ENCODE results near the gene ASTN2. TPM values are rescaled to one million over a fixed set of nuclear protein-coding genes. Genes with fewer than 3 reads are reported as not detected.

Gene ASTN2
- total and polyA plus RNA-seq, 2 experiments from 2014 or later, result 5.6 to 7.7 TPM

DNA sequence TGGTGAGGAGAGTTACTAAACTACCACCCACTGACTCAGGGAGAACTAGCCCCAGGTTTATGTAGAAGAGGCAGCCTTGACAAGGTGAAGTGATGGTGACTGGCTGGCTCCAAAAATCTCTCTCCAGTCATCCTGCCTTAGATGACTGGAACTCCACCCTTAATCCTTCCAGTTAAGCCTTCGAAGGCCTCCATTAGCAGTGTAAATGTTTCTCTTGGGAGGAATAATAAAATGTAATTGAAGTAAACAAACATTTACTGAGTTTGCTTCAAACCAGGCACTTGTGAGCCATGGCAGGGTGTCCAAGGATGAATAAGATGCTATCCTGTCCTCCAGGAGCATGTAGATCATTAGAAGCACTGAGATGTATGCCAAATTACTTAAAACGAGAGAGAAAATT is 35.5 kb downstream of the ASTN2 start:
- H3K9me3 ChIP-seq (ENCODE audit: low read depth), result no peaks in the 10 kb centered on the region
- no peak overlapping the region for H3K27ac ChIP-seq
- no peaks in the 10 kb centered on the region for H3K4me1 ChIP-seq (ENCODE audit: low read depth)
- no peaks in the 10 kb centered on the region for H3K36me3 ChIP-seq
- no peaks in the 10 kb centered on the region for H3K27me3 ChIP-seq
- no peak for TF ChIP-seq CTCF (IDR thresholded peaks at IDR 0.05; ENCODE audit: low read depth, low read length)
- no peak overlapping the region for H3K4me3 ChIP-seq
- DNase-seq (ENCODE audit: low read depth in 1 of 2, low spot score in 1 of 2), result no peak

DNA sequence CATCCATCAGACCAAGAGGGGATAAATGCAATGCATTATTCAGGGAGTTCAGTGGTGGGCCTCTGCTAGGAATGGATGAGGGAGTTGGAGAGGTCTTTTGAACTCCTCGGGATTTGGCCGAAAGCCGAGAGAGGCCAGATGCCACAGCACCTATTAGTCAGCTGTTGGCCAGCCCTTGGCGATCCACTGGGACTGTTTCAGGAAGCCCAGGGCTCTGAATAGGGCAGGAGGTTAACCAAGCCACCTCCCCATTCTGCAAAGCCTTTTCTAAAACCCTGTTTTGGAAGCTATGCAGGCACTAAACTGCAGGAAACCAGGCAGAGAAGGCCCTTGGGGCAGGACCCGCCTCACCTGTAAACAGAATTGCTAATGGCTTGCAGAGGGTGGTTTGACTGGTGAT is 37.8 kb downstream of the ASTN2 start:
- H3K4me3 ChIP-seq, result no peak overlapping the region
- H3K4me1 ChIP-seq (ENCODE audit: low read depth), result no peaks in the 10 kb centered on the region
- no peak overlapping the region for H3K27ac ChIP-seq
- no peaks in the 10 kb centered on the region for H3K9me3 ChIP-seq (ENCODE audit: low read depth)
- no peaks in the 10 kb centered on the region for H3K27me3 ChIP-seq
- no peak for DNase-seq (ENCODE audit: low read depth in 1 of 2, low spot score in 1 of 2)
- TF ChIP-seq CTCF (IDR thresholded peaks at IDR 0.05; ENCODE audit: low read depth, low read length), result no peak
- H3K36me3 ChIP-seq, result no peaks in the 10 kb centered on the region

GRCh38 chr9:117375956-117376355 is 38.9 kb downstream of the ASTN2 start:
- Histone ChIP-seq H3K27ac (no peak overlapping the region), H3K27me3 (no peaks in the 10 kb centered on the region), H3K9me3 (ENCODE audit: low read depth) (no peaks in the 10 kb centered on the region), H3K36me3 (no peaks in the 10 kb centered on the region), H3K4me3 (no peak overlapping the region), H3K4me1 (ENCODE audit: low read depth) (no peaks in the 10 kb centered on the region)
- no peak for TF ChIP-seq CTCF (IDR thresholded peaks at IDR 0.05; ENCODE audit: low read depth, low read length)
- no peak for DNase-seq (ENCODE audit: low read depth in 1 of 2, low spot score in 1 of 2)

GRCh38 chr9:117374076-117374725 is 40.7 kb downstream of the ASTN2 start:
- Histone ChIP-seq H3K4me1 (ENCODE audit: low read depth) (no peaks in the 10 kb centered on the region), H3K36me3 (no peaks in the 10 kb centered on the region), H3K27me3 (no peaks in the 10 kb centered on the region), H3K27ac (no peak overlapping the region), H3K4me3 (no peak overlapping the region), H3K9me3 (ENCODE audit: low read depth) (no peaks in the 10 kb centered on the region)
- TF ChIP-seq CTCF (IDR thresholded peaks at IDR 0.05; ENCODE audit: low read depth, low read length), result no peak
- DNase-seq (ENCODE audit: low read depth in 1 of 2, low spot score in 1 of 2), result no peak

DNA sequence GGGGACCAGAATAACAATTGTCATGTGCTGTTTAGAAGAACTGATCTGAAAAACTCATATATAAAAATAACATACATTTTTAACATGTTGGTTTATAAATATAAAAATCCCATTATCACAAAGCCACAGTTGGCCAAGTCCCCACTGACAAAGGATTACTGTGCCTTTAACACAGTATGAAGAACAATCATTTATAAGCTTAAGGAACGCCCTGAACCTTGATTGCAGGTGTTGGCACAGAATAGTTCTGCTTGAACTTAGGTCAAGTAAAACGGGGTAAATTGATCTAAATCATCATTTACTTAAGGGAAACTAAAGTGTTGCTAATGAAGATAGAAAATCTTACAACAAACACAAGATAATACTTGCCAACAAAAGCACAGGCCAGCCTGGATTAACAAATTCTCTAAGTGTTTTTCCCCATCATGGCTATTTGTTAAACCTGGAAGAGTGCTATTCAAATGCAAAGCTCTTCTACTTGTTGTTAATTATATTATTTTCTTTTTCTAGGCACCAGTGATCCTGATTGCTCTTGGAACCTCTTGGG is 46.1 kb downstream of the ASTN2 start:
- Histone ChIP-seq H3K9me3 (ENCODE audit: low read depth) (no peaks in the 10 kb centered on the region), H3K4me1 (ENCODE audit: low read depth) (no peaks in the 10 kb centered on the region), H3K27me3 (no peaks in the 10 kb centered on the region), H3K27ac (no peak overlapping the region), H3K4me3 (no peak overlapping the region), H3K36me3 (no peaks in the 10 kb centered on the region)
- no peak for DNase-seq (ENCODE audit: low read depth in 1 of 2, low spot score in 1 of 2)
- TF ChIP-seq CTCF (IDR thresholded peaks at IDR 0.05; ENCODE audit: low read depth, low read length), result no peak
